ENCODE results near the gene RBM15B. TPM values are rescaled to one million over a fixed set of nuclear protein-coding genes. Genes with fewer than 3 reads are reported as not detected.

The RBM15B gene
- total RNA-seq, 2 donors from 2014 or later, result 19.6 to 24.4 TPM

- DNase-seq, result no peak
- Mint-ChIP-seq H3K27ac (peak overlapping the region; percentile 69), H3K4me1 (ENCODE audit: low read depth) (peaks cover 81% of the 10 kb centered on the region), H3K36me3 (ENCODE audit: insufficient read depth in 2 of 2) (peaks cover 6 to 36% of the 10 kb centered on the region in 2 donors), H3K27me3 (ENCODE audit: low read depth) (no peaks in the 10 kb centered on the region), H3K9me3 (no peaks in the 10 kb centered on the region), H3K4me3 (peak overlapping the region; percentile 70 to 77)
- ATAC-seq (replicated peaks in 1 of 2), result peak; percentile 6 to 20
Observed at GRCh38 chr3:51390246-51391074, 625 bp upstream of the RBM15B start.

DNA sequence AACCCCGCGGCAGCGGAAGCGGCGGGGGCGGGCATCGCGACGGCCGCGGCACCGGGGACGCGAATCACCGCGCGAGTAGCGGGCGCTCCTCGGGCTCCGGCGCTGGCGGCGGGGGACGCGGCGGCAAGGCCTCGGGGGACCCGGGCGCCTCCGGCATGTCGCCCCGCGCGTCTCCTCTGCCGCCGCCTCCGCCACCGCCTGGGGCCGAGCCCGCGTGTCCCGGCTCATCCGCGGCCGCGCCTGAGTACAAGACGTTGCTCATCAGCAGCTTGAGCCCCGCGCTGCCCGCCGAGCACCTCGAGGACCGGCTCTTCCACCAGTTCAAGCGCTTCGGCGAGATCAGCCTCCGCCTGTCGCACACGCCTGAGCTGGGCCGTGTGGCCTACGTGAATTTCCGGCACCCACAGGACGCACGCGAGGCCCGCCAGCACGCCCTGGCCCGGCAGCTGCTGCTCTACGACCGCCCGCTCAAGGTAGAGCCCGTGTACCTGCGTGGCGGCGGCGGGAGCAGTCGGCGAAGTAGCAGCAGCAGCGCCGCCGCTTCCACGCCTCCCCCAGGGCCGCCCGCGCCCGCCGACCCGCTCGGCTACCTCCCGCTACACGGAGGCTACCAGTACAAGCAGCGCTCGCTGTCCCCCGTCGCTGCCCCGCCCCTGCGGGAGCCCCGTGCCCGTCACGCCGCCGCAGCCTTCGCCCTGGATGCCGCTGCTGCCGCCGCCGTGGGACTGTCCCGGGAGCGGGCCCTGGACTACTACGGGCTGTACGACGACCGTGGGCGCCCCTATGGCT lies 675 bp downstream of the RBM15B start:
- H3K27ac Mint-ChIP-seq, result peak overlapping the region; percentile 79
- peak; percentile 8 to 12 for ATAC-seq (replicated peaks in 1 of 2)
- H3K4me3 Mint-ChIP-seq, result peak overlapping the region; percentile 85 to 87
- peaks cover 77% of the 10 kb centered on the region for H3K4me1 Mint-ChIP-seq (ENCODE audit: low read depth)
- no peaks in the 10 kb centered on the region for H3K9me3 Mint-ChIP-seq
- peak; percentile 49 to 55 for DNase-seq
- H3K27me3 Mint-ChIP-seq (ENCODE audit: low read depth), result no peaks in the 10 kb centered on the region
- peaks cover 9 to 26% of the 10 kb centered on the region in 2 donors for H3K36me3 Mint-ChIP-seq (ENCODE audit: insufficient read depth in 2 of 2)

DNA sequence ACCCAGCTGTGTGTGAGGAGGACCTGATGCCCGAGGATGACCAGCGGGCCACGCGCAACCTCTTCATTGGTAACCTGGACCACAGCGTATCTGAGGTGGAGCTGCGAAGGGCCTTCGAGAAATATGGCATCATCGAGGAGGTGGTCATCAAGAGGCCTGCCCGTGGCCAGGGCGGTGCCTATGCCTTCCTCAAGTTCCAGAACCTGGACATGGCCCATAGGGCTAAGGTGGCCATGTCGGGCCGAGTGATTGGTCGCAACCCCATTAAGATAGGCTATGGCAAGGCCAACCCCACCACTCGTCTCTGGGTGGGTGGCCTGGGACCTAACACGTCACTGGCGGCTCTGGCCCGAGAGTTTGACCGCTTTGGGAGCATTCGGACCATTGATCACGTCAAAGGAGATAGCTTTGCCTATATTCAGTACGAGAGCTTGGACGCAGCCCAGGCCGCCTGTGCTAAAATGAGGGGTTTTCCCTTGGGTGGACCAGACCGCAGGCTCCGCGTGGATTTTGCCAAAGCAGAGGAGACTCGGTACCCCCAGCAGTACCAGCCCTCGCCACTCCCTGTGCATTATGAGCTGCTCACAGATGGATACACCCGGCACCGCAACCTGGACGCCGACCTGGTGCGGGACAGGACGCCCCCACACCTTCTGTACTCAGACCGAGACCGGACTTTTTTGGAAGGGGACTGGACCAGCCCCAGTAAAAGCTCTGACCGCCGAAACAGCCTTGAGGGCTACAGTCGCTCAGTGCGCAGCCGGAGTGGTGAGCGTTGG lies 1.5 kb downstream of the RBM15B start:
- H3K9me3 Mint-ChIP-seq, result no peaks in the 10 kb centered on the region
- no peak for DNase-seq
- H3K4me3 Mint-ChIP-seq, result peak overlapping the region; percentile 85 to 87
- peak overlapping the region; percentile 67 for H3K27ac Mint-ChIP-seq
- H3K4me1 Mint-ChIP-seq (ENCODE audit: low read depth), result peaks cover 72% of the 10 kb centered on the region
- no peaks in the 10 kb centered on the region for H3K27me3 Mint-ChIP-seq (ENCODE audit: low read depth)
- peaks cover 8 to 26% of the 10 kb centered on the region in 2 donors for H3K36me3 Mint-ChIP-seq (ENCODE audit: insufficient read depth in 2 of 2)
- ATAC-seq (replicated peaks in 1 of 2), result no peak

GRCh38 chr3:51393134-51393495 lies 2.0 kb downstream of the RBM15B start:
- Mint-ChIP-seq H3K9me3 (no peaks in the 10 kb centered on the region), H3K27ac (peak overlapping the region; percentile 21), H3K36me3 (ENCODE audit: insufficient read depth in 2 of 2) (peaks cover 5 to 21% of the 10 kb centered on the region in 2 donors), H3K4me1 (ENCODE audit: low read depth) (peaks cover 66% of the 10 kb centered on the region), H3K27me3 (ENCODE audit: low read depth) (no peaks in the 10 kb centered on the region), H3K4me3 (peak overlapping the region; percentile 85 to 87)
- ATAC-seq (replicated peaks in 1 of 2) (no peak), DNase-seq (no peak)

- ATAC-seq (replicated peaks in 1 of 2) (no peak), DNase-seq (no peak)
- Mint-ChIP-seq H3K27ac (peak overlapping the region; percentile 66), H3K36me3 (ENCODE audit: insufficient read depth in 2 of 2) (peaks cover 5 to 21% of the 10 kb centered on the region in 2 donors), H3K4me3 (peak overlapping the region; percentile 25 to 85), H3K4me1 (ENCODE audit: low read depth) (peaks cover 61% of the 10 kb centered on the region), H3K9me3 (no peaks in the 10 kb centered on the region), H3K27me3 (ENCODE audit: low read depth) (no peaks in the 10 kb centered on the region)
Observed at GRCh38 chr3:51393564-51393963, 2.5 kb downstream of the RBM15B start.

- Mint-ChIP-seq H3K9me3 (no peaks in the 10 kb centered on the region), H3K36me3 (ENCODE audit: insufficient read depth in 2 of 2) (peaks cover 5 to 17% of the 10 kb centered on the region in 2 donors), H3K27me3 (ENCODE audit: low read depth) (no peaks in the 10 kb centered on the region), H3K4me3 (peak overlapping the region; percentile 24 to 62), H3K27ac (peak overlapping the region; percentile 66), H3K4me1 (ENCODE audit: low read depth) (peaks cover 52% of the 10 kb centered on the region)
- ATAC-seq (replicated peaks in 1 of 2) (no peak), DNase-seq (no peak)
Observed at GRCh38 chr3:51394541-51394940, 3.5 kb downstream of the RBM15B start.

DNA sequence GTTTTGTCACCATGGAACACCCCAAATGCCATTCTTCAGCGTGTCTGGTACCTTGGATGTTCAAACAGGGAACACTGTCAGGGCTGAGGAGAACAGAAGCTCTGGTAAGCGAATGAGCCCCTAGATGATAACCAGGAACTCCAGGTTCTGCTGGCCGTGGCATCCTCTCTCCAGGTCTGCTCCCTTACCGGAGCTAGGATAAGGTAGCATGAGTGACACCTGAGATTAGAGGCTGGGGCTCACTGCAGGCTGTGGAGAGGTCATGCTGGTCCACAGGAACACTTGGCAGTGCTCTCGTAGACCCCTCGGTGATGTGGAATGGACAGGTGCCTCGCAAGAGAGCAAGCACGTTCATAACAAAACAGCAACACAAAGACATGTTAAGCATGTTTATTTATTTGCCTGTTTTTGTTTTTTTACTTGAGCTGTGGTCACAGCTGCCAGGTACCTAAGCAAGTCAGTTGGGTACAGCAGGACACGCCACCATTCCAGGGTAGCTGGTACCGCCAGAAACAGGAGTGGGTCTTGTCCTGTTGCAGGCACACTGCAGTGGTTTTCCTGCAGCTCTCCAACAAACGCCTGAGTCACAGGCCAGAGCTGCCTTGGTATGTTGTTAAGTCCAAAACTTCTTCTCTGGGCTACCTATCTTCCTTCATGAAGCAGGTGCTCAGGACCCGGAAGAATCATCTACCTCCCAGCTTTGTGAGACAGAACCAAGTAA lies 4.6 kb downstream of the RBM15B start:
- no peak for DNase-seq
- no peaks in the 10 kb centered on the region for H3K9me3 Mint-ChIP-seq
- H3K4me1 Mint-ChIP-seq (ENCODE audit: low read depth), result peaks cover 40% of the 10 kb centered on the region

GRCh38 chr3:51396401-51396800 lies 5.3 kb downstream of the RBM15B start:
- H3K27me3 Mint-ChIP-seq (ENCODE audit: low read depth), result no peaks in the 10 kb centered on the region

More for the DNA sequence above, 4.6 kb downstream of the RBM15B start:
- H3K36me3 Mint-ChIP-seq (ENCODE audit: insufficient read depth in 2 of 2), result peaks cover 5 to 17% of the 10 kb centered on the region in 2 donors
- no peaks in the 10 kb centered on the region for H3K27me3 Mint-ChIP-seq (ENCODE audit: low read depth)
- no peak overlapping the region for H3K4me3 Mint-ChIP-seq
- ATAC-seq (replicated peaks in 1 of 2), result no peak
- H3K27ac Mint-ChIP-seq, result peak overlapping the region; percentile 94

GRCh38 chr3:51397392-51397791 lies 6.3 kb downstream of the RBM15B start:
- ATAC-seq (replicated peaks in 1 of 2) (no peak), DNase-seq (no peak)
- H3K36me3 Mint-ChIP-seq (ENCODE audit: insufficient read depth in 2 of 2), result peaks cover 5 to 19% of the 10 kb centered on the region in 2 donors
- peak overlapping the region; percentile 94 for H3K27ac Mint-ChIP-seq
- H3K9me3 Mint-ChIP-seq, result no peaks in the 10 kb centered on the region
- H3K4me1 Mint-ChIP-seq (ENCODE audit: low read depth), result peaks cover 39% of the 10 kb centered on the region
- H3K4me3 Mint-ChIP-seq, result no peak overlapping the region
- no peaks in the 10 kb centered on the region for H3K27me3 Mint-ChIP-seq (ENCODE audit: low read depth)

More at GRCh38 chr3:51396401-51396800, 5.3 kb downstream of the RBM15B start:
- DNase-seq, result no peak
- Mint-ChIP-seq H3K36me3 (ENCODE audit: insufficient read depth in 2 of 2) (peaks cover 5 to 17% of the 10 kb centered on the region in 2 donors), H3K4me1 (ENCODE audit: low read depth) (peaks cover 39% of the 10 kb centered on the region), H3K4me3 (no peak overlapping the region), H3K9me3 (no peaks in the 10 kb centered on the region), H3K27ac (peak overlapping the region; percentile 94)
- ATAC-seq (replicated peaks in 1 of 2), result no peak

- no peaks in the 10 kb centered on the region for H3K9me3 Mint-ChIP-seq
- DNase-seq (no peak), ATAC-seq (replicated peaks in 1 of 2) (no peak)
- peak overlapping the region; percentile 43 for H3K27ac Mint-ChIP-seq
- H3K4me1 Mint-ChIP-seq (ENCODE audit: low read depth), result peaks cover 28% of the 10 kb centered on the region
- no peaks in the 10 kb centered on the region for H3K27me3 Mint-ChIP-seq (ENCODE audit: low read depth)
- no peak overlapping the region for H3K4me3 Mint-ChIP-seq
- H3K36me3 Mint-ChIP-seq (ENCODE audit: insufficient read depth in 2 of 2), result peaks cover 7 to 16% of the 10 kb centered on the region in 2 donors
Observed at GRCh38 chr3:51398595-51399310, 7.7 kb downstream of the RBM15B start.

DNA sequence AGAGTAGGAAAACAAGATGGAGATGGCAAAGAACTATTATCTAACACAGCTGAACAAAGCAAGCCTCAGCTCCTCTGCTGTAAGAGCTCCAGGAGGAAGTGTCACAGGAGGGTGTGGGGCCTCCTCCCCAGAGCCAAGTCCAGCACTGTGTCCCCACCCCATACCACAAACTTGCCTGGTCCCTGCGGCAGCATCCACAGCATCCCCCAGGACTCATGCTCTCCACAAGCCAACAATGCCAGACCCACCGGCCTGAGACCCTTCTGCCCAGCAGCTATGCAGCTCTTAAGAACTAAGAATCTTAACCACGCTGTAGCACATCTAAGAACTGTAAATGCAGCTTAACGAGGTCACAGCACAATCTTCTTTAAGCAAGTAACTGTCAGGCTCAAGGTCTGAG lies 9.1 kb downstream of the RBM15B start:
- no peak overlapping the region for H3K4me3 Mint-ChIP-seq
- peaks cover 5 to 6% of the 10 kb centered on the region in 2 donors for H3K36me3 Mint-ChIP-seq (ENCODE audit: insufficient read depth in 2 of 2)
- H3K9me3 Mint-ChIP-seq, result no peaks in the 10 kb centered on the region
- DNase-seq, result no peak
- no peaks in the 10 kb centered on the region for H3K27me3 Mint-ChIP-seq (ENCODE audit: low read depth)
- no peak overlapping the region for H3K27ac Mint-ChIP-seq
- ATAC-seq (replicated peaks in 1 of 2), result no peak
- H3K4me1 Mint-ChIP-seq (ENCODE audit: low read depth), result peaks cover 14% of the 10 kb centered on the region

DNA sequence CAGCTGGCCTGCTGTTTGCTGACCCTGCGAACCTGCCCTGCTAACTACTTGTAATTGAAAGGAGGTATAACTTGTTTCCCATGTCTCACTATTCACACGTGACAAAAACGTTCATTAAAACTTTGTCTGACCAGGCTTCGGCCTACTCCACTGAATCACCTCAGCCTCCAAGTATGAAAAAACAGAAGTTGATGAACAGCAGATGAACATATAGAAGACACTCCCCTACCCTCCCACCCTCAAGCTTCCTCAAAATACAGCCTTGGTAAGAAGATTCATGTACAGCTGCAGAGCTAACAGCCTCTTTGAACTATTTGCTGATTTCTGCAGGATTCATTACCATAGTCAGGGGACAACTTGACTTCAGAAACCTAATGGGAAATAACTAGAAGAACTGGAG lies 10.7 kb downstream of the RBM15B start:
- DNase-seq (no peak), ATAC-seq (replicated peaks in 1 of 2) (no peak)
- H3K4me1 Mint-ChIP-seq (ENCODE audit: low read depth), result peaks cover 9% of the 10 kb centered on the region
- H3K27me3 Mint-ChIP-seq (ENCODE audit: low read depth), result no peaks in the 10 kb centered on the region
- H3K4me3 Mint-ChIP-seq, result no peak overlapping the region
- H3K36me3 Mint-ChIP-seq (ENCODE audit: insufficient read depth in 2 of 2), result peaks cover 3 to 5% of the 10 kb centered on the region in 2 donors
- H3K9me3 Mint-ChIP-seq, result no peaks in the 10 kb centered on the region
- H3K27ac Mint-ChIP-seq, result no peak overlapping the region

Measured in activated T-cell treated with anti-CD3 and anti-CD28 coated beads, Interleukin-2, amount 50 U/mL, for 72 hours (primary cell).